IPS-18a (cell line): Measurements from ENCODE around the gene DUSP12.
"Not testable (repeated sequence)": the region's sequence is repeated elsewhere in the genome, so short reads cannot be mapped to it uniquely, and the experiment has no call there.

Experiments
- H3K27ac ChIP-seq: one replicate; pipeline ENCODE4 v1.5.1; 2013; ENCODE audit warnings: low read length
- H3K27me3 ChIP-seq: one replicate; pipeline ENCODE4 v1.6.1; 2013; ENCODE audit warnings: mild to moderate bottlenecking, low read length; ENCODE audit not compliant: control insufficient read depth, insufficient read depth
- H3K36me3 ChIP-seq: one replicate; pipeline ENCODE4 v1.6.1; 2013; ENCODE audit warnings: low read depth, low read length; ENCODE audit not compliant: control insufficient read depth
- H3K4me1 ChIP-seq: one replicate; pipeline ENCODE4 v1.6.1; 2013; ENCODE audit warnings: low read depth, low read length; ENCODE audit not compliant: control insufficient read depth
- H3K4me3 ChIP-seq: one replicate; pipeline ENCODE4 v1.5.1; 2013; ENCODE audit warnings: low read length
- H3K9ac ChIP-seq: one replicate; pipeline ENCODE4 v1.6.1; 2013; ENCODE audit warnings: mild to moderate bottlenecking, low read length, moderate library complexity
- H3K9me3 ChIP-seq: one replicate; pipeline ENCODE4 v1.6.1; 2013; ENCODE audit warnings: low read depth, low read length; ENCODE audit not compliant: control insufficient read depth

The DUSP12 gene

GRCh38 chr1:161720956-161721737 lies 28.4 kb upstream of the DUSP12 start, which contains the start of gene FCRLB:
Gene FCRLB, plus strand, starts transcription at chr1:161721544. Its CDS starts 1,129 bp downstream, at chr1:161722673.
- H3K27me3 ChIP-seq, result peaks cover 31% of the 10 kb centered on the region
- H3K4me3 ChIP-seq, result no peak within 1 kb of the TSS
- H3K9ac ChIP-seq, result no peak within 1 kb of the TSS
- H3K36me3 ChIP-seq, result no peaks in the 10 kb centered on the region
- no peak within 1 kb of the TSS for H3K27ac ChIP-seq
- H3K9me3 ChIP-seq, result no peaks in the 10 kb centered on the region
- no peaks in the 10 kb centered on the region for H3K4me1 ChIP-seq

GRCh38 chr1:161721738-161722343 lies 27.7 kb upstream of the DUSP12 start:
- no peaks in the 10 kb centered on the region for H3K9me3 ChIP-seq
- H3K27me3 ChIP-seq, result peaks cover 37% of the 10 kb centered on the region
- H3K4me3 ChIP-seq, result no peak overlapping the region
- H3K36me3 ChIP-seq, result no peaks in the 10 kb centered on the region
- H3K27ac ChIP-seq, result no peak overlapping the region
- H3K9ac ChIP-seq, result no peak overlapping the region
- no peaks in the 10 kb centered on the region for H3K4me1 ChIP-seq

- no peak overlapping the region for H3K27ac ChIP-seq
- no peak overlapping the region for H3K9ac ChIP-seq
- H3K4me3 ChIP-seq, result no peak overlapping the region
- peaks cover 39% of the 10 kb centered on the region for H3K27me3 ChIP-seq
- no peaks in the 10 kb centered on the region for H3K9me3 ChIP-seq
- no peaks in the 10 kb centered on the region for H3K4me1 ChIP-seq
- H3K36me3 ChIP-seq, result no peaks in the 10 kb centered on the region
These were observed 27.2 kb upstream of the DUSP12 start for GRCh38 chr1:161722406-161722805.

- H3K4me1 ChIP-seq, result peaks cover 4% of the 10 kb centered on the region
- no peak overlapping the region for H3K27ac ChIP-seq
- H3K27me3 ChIP-seq, result peaks cover 45% of the 10 kb centered on the region
These were observed 26.0 kb upstream of the DUSP12 start for GRCh38 chr1:161723459-161724141.

GRCh38 chr1:161725258-161725907 lies 24.2 kb upstream of the DUSP12 start:
- H3K4me3 ChIP-seq, result peak overlapping the region; percentile 84
- H3K27me3 ChIP-seq, result peaks cover 45% of the 10 kb centered on the region
- not testable (repeated sequence) for H3K4me1 ChIP-seq, H3K27ac ChIP-seq, H3K36me3 ChIP-seq, H3K9me3 ChIP-seq
- peak overlapping the region; percentile 14 for H3K9ac ChIP-seq

More at GRCh38 chr1:161723459-161724141, 26.0 kb upstream of the DUSP12 start:
- Histone ChIP-seq H3K9me3 (no peaks in the 10 kb centered on the region), H3K9ac (no peak overlapping the region), H3K36me3 (no peaks in the 10 kb centered on the region), H3K4me3 (no peak overlapping the region)

GRCh38 chr1:161725908-161726472 lies 23.6 kb upstream of the DUSP12 start:
- H3K36me3 ChIP-seq, result no peaks in the 10 kb centered on the region
- H3K9ac ChIP-seq, result peak overlapping the region; percentile 14
- peaks cover 45% of the 10 kb centered on the region for H3K27me3 ChIP-seq
- H3K4me3 ChIP-seq, result peak overlapping the region; percentile 84
- H3K27ac ChIP-seq, result no peak overlapping the region
- no peaks in the 10 kb centered on the region for H3K9me3 ChIP-seq
- peaks cover 6% of the 10 kb centered on the region for H3K4me1 ChIP-seq

- H3K4me1 ChIP-seq, result peaks cover 6% of the 10 kb centered on the region
- H3K4me3 ChIP-seq, result peak overlapping the region; percentile 84
- no peaks in the 10 kb centered on the region for H3K36me3 ChIP-seq
- H3K9me3 ChIP-seq, result no peaks in the 10 kb centered on the region
- H3K27me3 ChIP-seq, result peaks cover 45% of the 10 kb centered on the region
- peak overlapping the region; percentile 83 for H3K9ac ChIP-seq
- no peak overlapping the region for H3K27ac ChIP-seq
These were observed 22.9 kb upstream of the DUSP12 start for GRCh38 chr1:161726473-161727255.

- H3K4me1 ChIP-seq, result peaks cover 6% of the 10 kb centered on the region
- H3K27me3 ChIP-seq, result peaks cover 42% of the 10 kb centered on the region
- H3K9ac ChIP-seq, result peak overlapping the region; percentile 83
- H3K27ac ChIP-seq, result no peak overlapping the region
- no peaks in the 10 kb centered on the region for H3K36me3 ChIP-seq
- H3K9me3 ChIP-seq, result no peaks in the 10 kb centered on the region
- peak overlapping the region; percentile 84 for H3K4me3 ChIP-seq
These were observed 22.2 kb upstream of the DUSP12 start for GRCh38 chr1:161727256-161727924.

- peaks cover 38% of the 10 kb centered on the region for H3K27me3 ChIP-seq
- H3K4me1 ChIP-seq, result peaks cover 6% of the 10 kb centered on the region
- no peaks in the 10 kb centered on the region for H3K9me3 ChIP-seq
- no peak overlapping the region for H3K9ac ChIP-seq
- no peaks in the 10 kb centered on the region for H3K36me3 ChIP-seq
- H3K27ac ChIP-seq, result no peak overlapping the region
- no peak overlapping the region for H3K4me3 ChIP-seq
These were observed 21.0 kb upstream of the DUSP12 start for GRCh38 chr1:161728376-161729226.
